Adipose tissue (tissue), 3 donors: ENCODE measurements around the gene TBC1D3H. TPM values are rescaled to one million over a fixed set of nuclear protein-coding genes. Genes with fewer than 3 reads are reported as not detected.
"Not testable (repeated sequence)": the region's sequence is repeated elsewhere in the genome, so short reads cannot be mapped to it uniquely, and the experiment has no call there.

Experiments used
- H3K27ac ChIP-seq: one replicate; pipeline ENCODE4 v1.5.1; 2013; ENCODE audit warnings: low read depth, low read length
- WGBS, 3 donors: extraction: QIAGEN DNeasy Blood & Tissue Kit; methylation state at CpG; one replicate each; pipeline ENCODE4 v1.1.7; 2013; 5-methylcytosine and 5-hydroxymethylcytosine counted together
- polyA plus RNA-seq, 3 donors: library from polyadenylated mRNA; stranded (reverse); fragments of 200-250 nt; gene quantifications; one replicate each; pipeline ENCODE4 v1.2.3, GENCODE V29; 2013
- donor health status: healthy with polysubstance abuse.
- donor health status: Bipolar disorder and iron deficiency.
- donor health status: healthy.

The TBC1D3H gene
- not detected for polyA plus RNA-seq

- not testable (repeated sequence) for H3K27ac ChIP-seq
- 70 to 87% (median 82%) methylated on average over 10 to 17 of the region's 19 CpGs for whole genome bisulfite sequencing, 3 donors
These were observed at the start of gene TBC1D3H for GRCh38 chr17:36388385-36389245. TBC1D3H (minus strand) TSS chr17:36388435; CDS start chr17:36386895, 1,540 bp downstream.

GRCh38 chr17:36428891-36429290, 40.7 kb upstream of the TBC1D3H start:
- WGBS, 3 donors = 68 to 72% methylated on average over 6 of the region's 13 CpGs; no CpG with 5 or more reads in 1 of the 3 donors
- not testable (repeated sequence) for H3K27ac ChIP-seq

GRCh38 chr17:36415180-36415941, 27.1 kb upstream of the TBC1D3H start:
- no CpG with 5 or more reads among the region's 2 CpGs for WGBS, 3 donors
- H3K27ac ChIP-seq = not testable (repeated sequence)

GRCh38 chr17:36390943-36391645, 2.9 kb upstream of the TBC1D3H start:
- H3K27ac ChIP-seq = not testable (repeated sequence)
- WGBS, 3 donors = 40 to 94% (median 77%) methylated on average over 1 to 5 of the region's 9 CpGs

GRCh38 chr17:36375938-36376337, 12.3 kb downstream of the TBC1D3H start:
- 60% methylated on average over 1 of the region's 7 CpGs; no CpG with 5 or more reads in 2 of the 3 donors for whole genome bisulfite sequencing, 3 donors
- not testable (repeated sequence) for H3K27ac ChIP-seq

- 92 to 94% methylated on average over 2 to 3 of the region's 6 CpGs; no CpG with 5 or more reads in 1 of the 3 donors for WGBS, 3 donors
These were observed 25.7 kb downstream of the TBC1D3H start for GRCh38 chr17:36362496-36362895.

More at GRCh38 chr17:36362496-36362895, 25.7 kb downstream of the TBC1D3H start:
- H3K27ac ChIP-seq = not testable (repeated sequence)

Other genes with a start within 250 kb of the TBC1D3H start
- 1 to 10 TPM in 1 of 3 donors, under 1 TPM in 1, not detected in 1; 0.82 to 1.5 TPM for gene TBC1D3B, start 211.8 kb downstream of the TBC1D3H start, polyA plus RNA-seq
- under 1 TPM in 1 of 3 donors, not detected in 2; 0.82 TPM for gene CCL3L1, start 191.7 kb downstream of the TBC1D3H start, polyA plus RNA-seq
- gene CCL4L2, start 177.4 kb downstream of the TBC1D3H start, polyA plus RNA-seq = 1 to 10 TPM in 1 of 3 donors, not detected in 2; 2.1 TPM
- under 1 TPM in 2 of 3 donors, not detected in 1; 0.12 to 0.66 TPM for gene TBC1D3I, start 123.9 kb downstream of the TBC1D3H start, polyA plus RNA-seq
- 1 to 10 TPM in 1 of 3 donors, not detected in 2; 6.2 TPM for gene TBC1D3G, start 64.6 kb downstream of the TBC1D3H start, polyA plus RNA-seq
- gene ZNHIT3, start 98.2 kb upstream of the TBC1D3H start, polyA plus RNA-seq = 10 to 100 TPM; 33.6 to 40.8 (median 38.6) TPM
- gene MYO19, start 146.4 kb upstream of the TBC1D3H start, polyA plus RNA-seq = 10 to 100 TPM; 16.5 to 18.6 (median 18.5) TPM
- gene PIGW, start 146.6 kb upstream of the TBC1D3H start, polyA plus RNA-seq = 1 to 10 TPM; 2.5 to 7.6 (median 3.7) TPM
- gene GGNBP2, start 156.5 kb upstream of the TBC1D3H start, polyA plus RNA-seq = 10 to 100 TPM; 34.8 to 57.7 (median 41.9) TPM
- gene DHRS11, start 203.4 kb upstream of the TBC1D3H start, polyA plus RNA-seq = 10 to 100 TPM; 11.1 to 22.8 (median 11.8) TPM
- gene MRM1, start 213.1 kb upstream of the TBC1D3H start, polyA plus RNA-seq = 1 to 10 TPM; 3.3 to 6.0 (median 5.4) TPM